PFSK-1 (cell line): ENCODE results near the gene SORL1-AS1.

Source experiments
- POLR2AphosphoS5 ChIP-seq: IDR thresholded peaks from 2 replicates; pipeline ENCODE4 v1.6.1; 2012; ENCODE audit warnings: low read depth, mild to moderate bottlenecking, control low read depth, low read length, moderate library complexity
- SIN3A ChIP-seq: IDR thresholded peaks from 2 replicates; pipeline ENCODE4 v1.6.1; 2012; ENCODE audit warnings: mild to moderate bottlenecking, low read length, moderate library complexity, borderline replicate concordance; ENCODE audit not compliant: insufficient read depth
- TAF1 ChIP-seq: IDR thresholded peaks from 2 replicates; pipeline ENCODE4 v1.6.1; 2012; ENCODE audit warnings: low read length, control low read depth, borderline replicate concordance; ENCODE audit not compliant: insufficient read depth

GRCh38 chr11:121499405-121499804 is 46.6 kb upstream of the SORL1-AS1 start:
- no peak for TF ChIP-seq TAF1
- no peak for TF ChIP-seq SIN3A
- no peak for TF ChIP-seq POLR2AphosphoS5
